IMR-90 (cell line): Measurements from ENCODE around the gene ADARB2. TPM values are rescaled to one million over a fixed set of nuclear protein-coding genes. Genes with fewer than 3 reads are reported as not detected.

Source experiments
- ATAC-seq: fragments of 200-7000 bp; cut with Tn5 transposase; 2 replicates; pipeline ENCODE4 v1.9.1; 2020; ENCODE audit warnings: low read depth, mild to moderate bottlenecking, moderate library complexity
- BruUV-seq: library from RNA; stranded (reverse); fragments of 400-500 nt; replicated peaks from 2 replicates; lab custom pipeline; 2021; lab: Mats Ljungman, UMichigan
- CTCF ChIA-PET: fragments of 300-600 bp; formaldehyde crosslinking; extraction: SDS; loops from one replicate; lab custom pipeline; 2021; ENCODE audit warnings: antibody characterized with exemption; lab: Yijun Ruan, JAX
- POLR2A ChIA-PET: fragments of 300-600 bp; sonication (Branson Sonifier 250); formaldehyde crosslinking; loops from one replicate; lab custom pipeline; 2022; ENCODE audit warnings: antibody characterized with exemption; ENCODE audit not compliant: unreplicated experiment; lab: Charles Lee
- DNase-seq: peaks from one replicate; pipeline ENCODE4 v3.0.0; 2013
- H2AFZ ChIP-seq: replicated peaks from 2 replicates; pipeline ENCODE3; 2013; ENCODE audit warnings: low read length, mild to moderate bottlenecking; ENCODE audit not compliant: poor library complexity
- H2AK5ac ChIP-seq: 2 replicates; pipeline ENCODE4 v1.6.1; 2013; ENCODE audit warnings: low read depth, low read length, inconsistent platforms
- H2AK9ac ChIP-seq: replicated peaks from 2 replicates; pipeline ENCODE3; 2013; ENCODE audit warnings: mild to moderate bottlenecking, low read depth, low read length, moderate library complexity; ENCODE audit not compliant: poor library complexity
- H2BK120ac ChIP-seq: 2 replicates; pipeline ENCODE4 v1.6.1; 2013; ENCODE audit warnings: low read depth, low read length, inconsistent platforms
- H2BK15ac ChIP-seq: 3 replicates; pipeline ENCODE4 v1.6.1; 2013; ENCODE audit warnings: low read depth, low read length, inconsistent platforms
- H2BK20ac ChIP-seq: 2 replicates; pipeline ENCODE4 v1.6.1; 2013; ENCODE audit warnings: low read depth, mild to moderate bottlenecking, inconsistent platforms, low read length, moderate library complexity
- H2BK5ac ChIP-seq: 2 replicates; pipeline ENCODE4 v1.6.1; 2013; ENCODE audit warnings: mild to moderate bottlenecking, low read depth, low read length, inconsistent platforms; ENCODE audit not compliant: poor library complexity, severe bottlenecking
- H3K14ac ChIP-seq: replicated peaks from 2 replicates; pipeline ENCODE4 v1.6.1; 2013; ENCODE audit warnings: low read depth, low read length, inconsistent platforms
- H3K18ac ChIP-seq: 2 replicates; pipeline ENCODE4 v1.6.1; 2013; ENCODE audit warnings: low read depth, low read length, control low read depth
- H3K23ac ChIP-seq: 2 replicates; pipeline ENCODE4 v1.6.1; 2013; ENCODE audit warnings: low read depth, low read length, inconsistent platforms
- H3K27ac ChIP-seq: 2 replicates; pipeline ENCODE4 v1.5.1; 2013; ENCODE audit warnings: mild to moderate bottlenecking, control low read depth, low read length; ENCODE audit not compliant: insufficient read depth
- H3K27me3 ChIP-seq: 2 replicates; pipeline ENCODE4 v1.6.1; 2013; ENCODE audit warnings: low read length; ENCODE audit not compliant: control insufficient read depth, insufficient read depth
- H3K36me3 ChIP-seq: 2 replicates; pipeline ENCODE4 v1.6.1; 2013; ENCODE audit warnings: low read length, mixed read lengths; ENCODE audit not compliant: control insufficient read depth, insufficient read depth
- H3K4ac ChIP-seq: 2 replicates; pipeline ENCODE4 v1.6.1; 2013; ENCODE audit warnings: low read depth, low read length, inconsistent platforms
- H3K4me1 ChIP-seq: 2 replicates; pipeline ENCODE4 v1.6.1; 2013; ENCODE audit warnings: low read length, mixed read lengths; ENCODE audit not compliant: control insufficient read depth, insufficient read depth
- H3K4me2 ChIP-seq: 2 replicates; pipeline ENCODE4 v1.6.1; 2013; ENCODE audit warnings: low read depth, mild to moderate bottlenecking, control low read depth, low read length, moderate library complexity
- H3K4me3 ChIP-seq: 2 replicates; pipeline ENCODE4 v1.5.1; 2013; ENCODE audit warnings: low read depth, mild to moderate bottlenecking, control low read depth, low read length, moderate library complexity; ENCODE audit not compliant: insufficient read depth
- H3K56ac ChIP-seq: 2 replicates; pipeline ENCODE4 v1.6.1; 2013; ENCODE audit warnings: low read length, inconsistent platforms; ENCODE audit not compliant: insufficient read depth; ENCODE audit errors: extremely low read depth
- H3K79me1 ChIP-seq, 2 experiments: 2 replicates each; pipeline ENCODE4 v1.6.1; 2013; ENCODE audit warnings: low read length in 2 of 2, inconsistent platforms in 1 of 2, low read depth in 1 of 2
- H3K9ac ChIP-seq: 2 replicates; pipeline ENCODE4 v1.6.1; 2013; ENCODE audit warnings: low read depth, low read length, control low read depth
- H3K9me1 ChIP-seq: 2 replicates; pipeline ENCODE4 v1.6.1; 2013; ENCODE audit warnings: low read length, inconsistent platforms; ENCODE audit not compliant: insufficient read depth
- H3K9me3 ChIP-seq: 2 replicates; pipeline ENCODE4 v1.6.1; 2013; ENCODE audit warnings: low read length; ENCODE audit not compliant: control insufficient read depth, insufficient read depth
- H4K20me1 ChIP-seq: 2 replicates; pipeline ENCODE4 v1.6.1; 2013; ENCODE audit warnings: low read length, inconsistent platforms; ENCODE audit not compliant: insufficient read depth
- H4K5ac ChIP-seq: 2 replicates; pipeline ENCODE4 v1.6.1; 2013; ENCODE audit warnings: mild to moderate bottlenecking, low read depth, low read length, control low read depth
- H4K8ac ChIP-seq, 2 experiments: 2 replicates each; pipeline ENCODE4 v1.6.1; 2013; ENCODE audit warnings: low read depth in 2 of 2, low read length in 2 of 2, control low read depth in 1 of 2, inconsistent platforms in 1 of 2
- H4K91ac ChIP-seq: 2 replicates; pipeline ENCODE4 v1.6.1; 2013; ENCODE audit warnings: low read depth, low read length, inconsistent platforms; ENCODE audit not compliant: insufficient read depth
- BHLHE40 ChIP-seq: fragments of 150-350 bp; IDR thresholded peaks from 2 replicates; pipeline ENCODE4 v1.6.1; 2016; ENCODE audit warnings: mild to moderate bottlenecking, low read depth, low read length
- CEBPB ChIP-seq: IDR thresholded peaks from 2 replicates; pipeline ENCODE4 v1.6.1; 2012; ENCODE audit warnings: low read depth, low read length, improper control_type of control experiment
- CHD1 ChIP-seq: IDR thresholded peaks from 2 replicates; pipeline ENCODE4 v1.6.1; 2012; ENCODE audit warnings: low read depth, low read length, improper control_type of control experiment
- CTCF ChIP-seq: conservative IDR thresholded peaks from 2 replicates; pipeline ENCODE4 v1.5.1; 2012; ENCODE audit warnings: mild to moderate bottlenecking, low read depth, low read length, improper control_type of control experiment
- FOS ChIP-seq: fragments of 150-350 bp; IDR thresholded peaks from 2 replicates; pipeline ENCODE4 v1.6.1; 2016; ENCODE audit warnings: low read depth, low read length
- MAFK ChIP-seq: IDR thresholded peaks from 2 replicates; pipeline ENCODE4 v1.6.1; 2012; ENCODE audit warnings: low read depth, low read length, improper control_type of control experiment
- MAZ ChIP-seq: IDR thresholded peaks from 2 replicates; pipeline ENCODE4 v1.6.1; 2012; ENCODE audit warnings: low read depth, mild to moderate bottlenecking, low read length, improper control_type of control experiment, moderate library complexity, borderline replicate concordance
- MXI1 ChIP-seq: IDR thresholded peaks from 2 replicates; pipeline ENCODE4 v1.6.1; 2012; ENCODE audit warnings: low read depth, mild to moderate bottlenecking, low read length, moderate library complexity, borderline replicate concordance
- NFE2L2 ChIP-seq: fragments of 150-350 bp; IDR thresholded peaks from 2 replicates; pipeline ENCODE4 v1.6.1; 2016; ENCODE audit warnings: low read depth, mild to moderate bottlenecking, low read length
- POLR2A ChIP-seq: IDR thresholded peaks from 2 replicates; pipeline ENCODE4 v1.6.1; 2012; ENCODE audit warnings: mild to moderate bottlenecking, low read depth, low read length
- RAD21 ChIP-seq: IDR thresholded peaks from 2 replicates; pipeline ENCODE4 v1.6.1; 2012; ENCODE audit warnings: low read length, improper control_type of control experiment
- RCOR1 ChIP-seq: IDR thresholded peaks from 2 replicates; pipeline ENCODE4 v1.6.1; 2012; ENCODE audit warnings: mild to moderate bottlenecking, low read length, improper control_type of control experiment; ENCODE audit not compliant: insufficient replicate concordance
- RFX5 ChIP-seq: IDR thresholded peaks from 2 replicates; pipeline ENCODE4 v1.8.0; 2012; ENCODE audit warnings: low read depth, mild to moderate bottlenecking, low read length, moderate library complexity
- SMC3 ChIP-seq: fragments of 150-350 bp; IDR thresholded peaks from 2 replicates; pipeline ENCODE4 v1.6.1; 2016; ENCODE audit warnings: low read depth, mild to moderate bottlenecking, antibody characterized with exemption, low read length, moderate library complexity
- USF2 ChIP-seq: fragments of 150-350 bp; IDR thresholded peaks from 2 replicates; pipeline ENCODE4 v1.6.1; 2017; ENCODE audit warnings: mild to moderate bottlenecking, antibody characterized with exemption, low read length, low read depth
- WGBS, 2 experiments: methylation state at CpG; one replicate each; pipeline versions ENCODE4 v1.1.5 to v1.1.7; 2013; ENCODE audit warnings: missing lambda C conversion rate in 2 of 2; ENCODE audit not compliant: insufficient read length in 1 of 2; ENCODE audit errors: extremely low coverage in 2 of 2; 5-methylcytosine and 5-hydroxymethylcytosine counted together
- dilution Hi-C: fragments of 300-500 bp; cut with HindIII; formaldehyde crosslinking; loops from one replicate; pipeline ENCODE4 v1.14.3; 2018; ENCODE audit warnings: low sequenced_read_pairs; ENCODE audit not compliant: unreplicated experiment
- in situ Hi-C: fragments of 300-500 bp; cut with MboI; formaldehyde crosslinking; loops from 3 replicates; pipeline ENCODE4 v1.14.3; 2019; ENCODE audit warnings: low sequenced_read_pairs, inconsistent platforms, mixed read lengths
- intact Hi-C: fragments of 100-400 bp; cut with micrococcal nuclease; formaldehyde crosslinking; loops from 2 replicates; pipeline ENCODE4 v1.10.0; 2022
- polyA plus RNA-seq, 3 experiments: library from polyadenylated mRNA; depleted of rRNA; stranded (reverse); fragments of >200 nt; gene quantifications; 2 replicates each; pipeline ENCODE4 v1.2.3, GENCODE V29; 2012; ENCODE audit warnings: low replicate concordance in 1 of 3
- total RNA-seq: library from RNA; depleted of rRNA; stranded (reverse); fragments of >200 nt; gene quantifications from 2 replicates; pipeline ENCODE4 v1.2.3, GENCODE V29; 2012
- TF ChIP-seq, protein P1 (sequence below): fragments of 150-350 bp; IDR thresholded peaks from 2 replicates; pipeline ENCODE4 v1.6.1; 2016; ENCODE audit warnings: low read depth, mild to moderate bottlenecking, low read length, moderate library complexity, borderline replicate concordance

The ADARB2 gene
- total and polyA plus RNA-seq, 2 of the 4 experiments (the other 2 are of a cell fraction): not detected

DNA sequence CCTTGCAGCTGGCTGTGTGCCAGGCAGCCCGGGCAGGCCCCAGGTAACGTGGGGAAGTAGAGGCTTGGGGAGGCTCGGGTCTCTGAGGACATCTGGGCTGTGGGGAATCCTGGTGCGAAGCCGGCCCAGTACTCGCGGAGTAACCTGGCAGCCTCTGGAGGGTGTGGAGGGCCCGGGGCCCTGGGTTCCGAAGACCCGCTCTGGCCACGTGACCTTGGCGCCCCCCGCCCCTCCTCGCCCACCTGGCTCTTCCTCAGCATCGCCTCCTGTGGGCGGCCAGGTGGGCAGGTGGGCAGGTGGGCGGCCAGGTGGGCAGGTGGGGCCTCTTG, 538.0 kb downstream of the ADARB2 start:
- TF ChIP-seq MAZ (no peak), BHLHE40 (no peak), RAD21 (no peak), RFX5 (no peak), SMC3 (no peak), CTCF (no peak), CHD1 (no peak), CEBPB (no peak), NFE2L2 (no peak), MAFK (no peak), FOS (no peak), USF2 (no peak), POLR2A (no peak), RCOR1 (no peak), MXI1 (no peak)
- TF ChIP-seq, protein P1, sequence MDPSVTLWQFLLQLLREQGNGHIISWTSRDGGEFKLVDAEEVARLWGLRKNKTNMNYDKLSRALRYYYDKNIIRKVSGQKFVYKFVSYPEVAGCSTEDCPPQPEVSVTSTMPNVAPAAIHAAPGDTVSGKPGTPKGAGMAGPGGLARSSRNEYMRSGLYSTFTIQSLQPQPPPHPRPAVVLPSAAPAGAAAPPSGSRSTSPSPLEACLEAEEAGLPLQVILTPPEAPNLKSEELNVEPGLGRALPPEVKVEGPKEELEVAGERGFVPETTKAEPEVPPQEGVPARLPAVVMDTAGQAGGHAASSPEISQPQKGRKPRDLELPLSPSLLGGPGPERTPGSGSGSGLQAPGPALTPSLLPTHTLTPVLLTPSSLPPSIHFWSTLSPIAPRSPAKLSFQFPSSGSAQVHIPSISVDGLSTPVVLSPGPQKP: no peak
- H2BK20ac ChIP-seq: no peak overlapping the region
- no peak overlapping the region for H3K56ac ChIP-seq
- H3K18ac ChIP-seq: no peak overlapping the region
- ChIA-PET POLR2A (no interaction called here), CTCF (no interaction called here)
- no peaks in the 10 kb centered on the region for H3K27me3 ChIP-seq
- H3K23ac ChIP-seq: no peak overlapping the region
- no peak overlapping the region for H4K91ac ChIP-seq
- no peak overlapping the region for H3K4ac ChIP-seq
- intact Hi-C loops (no loop called here), dilution Hi-C loops (no loop called here), in situ Hi-C loops (no loop called here)
- H3K4me2 ChIP-seq: no peak overlapping the region
- DNase-seq (no peak), ATAC-seq (no peak)
- no peak overlapping the region for H4K8ac ChIP-seq
- H4K20me1 ChIP-seq: no peaks in the 10 kb centered on the region
- peaks cover 10% of the 10 kb centered on the region for H3K9me3 ChIP-seq
- no peak overlapping the region for H3K14ac ChIP-seq
- H2AFZ ChIP-seq: no peak overlapping the region
- WGBS, 2 experiments: 91% methylated on average over 8 of the region's 17 CpGs; no CpG with 5 or more reads in 1 of the 2 experiments
- no peaks in the 10 kb centered on the region for H3K36me3 ChIP-seq
- H2BK15ac ChIP-seq: no peak overlapping the region
- no peak overlapping the region for H2AK5ac ChIP-seq
- no peaks in the 10 kb centered on the region for H3K9me1 ChIP-seq
- no peak overlapping the region for H4K5ac ChIP-seq
- H3K4me3 ChIP-seq: no peak overlapping the region
- no peak overlapping the region for H2BK5ac ChIP-seq
- H3K9ac ChIP-seq: no peak overlapping the region
- H3K4me1 ChIP-seq: no peaks in the 10 kb centered on the region
- no peak overlapping the region for H3K27ac ChIP-seq
- H2BK120ac ChIP-seq: no peak overlapping the region
- no TSS peak for BruUV-seq
- H2AK9ac ChIP-seq: no peak overlapping the region
- H3K79me1 ChIP-seq: no peaks in the 10 kb centered on the region
